GM23338 (cell line): Measurements from ENCODE around the gene MYL12B.

Experiments
- CREB1 ChIP-seq: fragments of 250-450 bp; sonication (Bioruptor Pico); IDR thresholded peaks from 2 replicates; pipeline ENCODE4 v1.5.0; 2020; ENCODE audit warnings: low read depth, mild to moderate bottlenecking, moderate library complexity
- EZH2 ChIP-seq: fragments of 200-600 bp; sonication (generic); IDR thresholded peaks from one replicate; pipeline ENCODE4 v1.8.0; 2017; ENCODE audit warnings: antibody characterized with exemption, mild to moderate bottlenecking, low read depth; ENCODE audit not compliant: unreplicated experiment
- POLR2AphosphoS5 ChIP-seq: IDR thresholded peaks from 2 replicates; pipeline ENCODE4 v1.6.1; 2016; ENCODE audit warnings: antibody characterized with exemption, low read depth
- TF ChIP-seq, protein P1 (sequence below), 2 experiments: fragments of 200-600 bp in 1 of 2; sonication (generic) in 1 of 2; conservative IDR thresholded peaks; 2 replicates each; pipeline versions ENCODE4 v1.5.1 to v1.6.1; 2016 to 2017; ENCODE audit warnings: antibody characterized with exemption in 2 of 2, low read depth in 2 of 2, mild to moderate bottlenecking in 2 of 2, moderate library complexity in 1 of 2

DNA sequence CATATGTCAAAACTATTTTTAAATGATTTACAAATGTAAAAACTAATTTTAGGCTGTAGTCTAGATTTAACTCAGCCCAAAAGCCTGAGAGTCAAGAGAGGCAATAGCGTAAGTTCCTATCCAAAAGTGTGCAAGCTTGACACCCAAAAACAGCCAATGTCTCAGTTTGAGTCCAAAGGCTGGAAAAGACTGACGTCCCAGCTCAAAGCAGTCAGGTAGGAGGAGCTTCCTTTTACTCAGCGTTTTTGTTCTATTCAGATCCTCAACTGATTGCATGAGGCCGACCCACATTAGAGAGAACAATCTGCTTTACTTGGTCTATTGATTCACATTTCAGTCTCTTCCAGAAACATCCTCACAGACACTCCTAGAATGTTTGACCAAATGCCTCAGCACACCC is 51.8 kb downstream of the MYL12B start:
- TF ChIP-seq, protein P1, sequence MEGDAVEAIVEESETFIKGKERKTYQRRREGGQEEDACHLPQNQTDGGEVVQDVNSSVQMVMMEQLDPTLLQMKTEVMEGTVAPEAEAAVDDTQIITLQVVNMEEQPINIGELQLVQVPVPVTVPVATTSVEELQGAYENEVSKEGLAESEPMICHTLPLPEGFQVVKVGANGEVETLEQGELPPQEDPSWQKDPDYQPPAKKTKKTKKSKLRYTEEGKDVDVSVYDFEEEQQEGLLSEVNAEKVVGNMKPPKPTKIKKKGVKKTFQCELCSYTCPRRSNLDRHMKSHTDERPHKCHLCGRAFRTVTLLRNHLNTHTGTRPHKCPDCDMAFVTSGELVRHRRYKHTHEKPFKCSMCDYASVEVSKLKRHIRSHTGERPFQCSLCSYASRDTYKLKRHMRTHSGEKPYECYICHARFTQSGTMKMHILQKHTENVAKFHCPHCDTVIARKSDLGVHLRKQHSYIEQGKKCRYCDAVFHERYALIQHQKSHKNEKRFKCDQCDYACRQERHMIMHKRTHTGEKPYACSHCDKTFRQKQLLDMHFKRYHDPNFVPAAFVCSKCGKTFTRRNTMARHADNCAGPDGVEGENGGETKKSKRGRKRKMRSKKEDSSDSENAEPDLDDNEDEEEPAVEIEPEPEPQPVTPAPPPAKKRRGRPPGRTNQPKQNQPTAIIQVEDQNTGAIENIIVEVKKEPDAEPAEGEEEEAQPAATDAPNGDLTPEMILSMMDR (conservative IDR thresholded peaks at IDR 0.05; ENCODE audit: low read depth in 2 of 2) = no peak
- no peak for TF ChIP-seq EZH2
- no peak for TF ChIP-seq CREB1 (CRISPR knock-in tag)
- TF ChIP-seq POLR2AphosphoS5 = no peak
